ENCODE results near the gene CADPS2.
"Not testable (repeated sequence)": the region's sequence is repeated elsewhere in the genome, so short reads cannot be mapped to it uniquely, and the experiment has no call there.

CADPS2 gene

DNA sequence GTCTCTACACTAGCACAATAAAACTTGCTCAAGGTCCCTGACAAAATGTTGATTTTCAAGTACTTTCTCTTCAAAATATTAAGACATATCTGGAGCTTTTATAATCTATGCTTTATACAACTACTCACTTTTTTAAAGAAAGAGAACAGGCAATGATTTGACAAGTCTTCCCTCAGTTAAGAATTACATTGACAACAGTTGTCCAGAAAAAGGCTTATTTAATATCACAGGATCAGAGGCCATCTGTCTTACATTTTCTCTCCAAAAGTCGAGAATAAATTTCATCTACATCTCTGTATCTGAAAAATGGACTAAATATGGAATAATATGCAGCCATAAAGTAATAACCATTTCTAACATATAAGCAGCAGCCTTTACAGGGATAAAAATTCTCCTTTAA is 175.3 kb downstream of the CADPS2 start:
- DNase-seq (ENCODE audit: low read depth in 2 of 2): no peak

DNA sequence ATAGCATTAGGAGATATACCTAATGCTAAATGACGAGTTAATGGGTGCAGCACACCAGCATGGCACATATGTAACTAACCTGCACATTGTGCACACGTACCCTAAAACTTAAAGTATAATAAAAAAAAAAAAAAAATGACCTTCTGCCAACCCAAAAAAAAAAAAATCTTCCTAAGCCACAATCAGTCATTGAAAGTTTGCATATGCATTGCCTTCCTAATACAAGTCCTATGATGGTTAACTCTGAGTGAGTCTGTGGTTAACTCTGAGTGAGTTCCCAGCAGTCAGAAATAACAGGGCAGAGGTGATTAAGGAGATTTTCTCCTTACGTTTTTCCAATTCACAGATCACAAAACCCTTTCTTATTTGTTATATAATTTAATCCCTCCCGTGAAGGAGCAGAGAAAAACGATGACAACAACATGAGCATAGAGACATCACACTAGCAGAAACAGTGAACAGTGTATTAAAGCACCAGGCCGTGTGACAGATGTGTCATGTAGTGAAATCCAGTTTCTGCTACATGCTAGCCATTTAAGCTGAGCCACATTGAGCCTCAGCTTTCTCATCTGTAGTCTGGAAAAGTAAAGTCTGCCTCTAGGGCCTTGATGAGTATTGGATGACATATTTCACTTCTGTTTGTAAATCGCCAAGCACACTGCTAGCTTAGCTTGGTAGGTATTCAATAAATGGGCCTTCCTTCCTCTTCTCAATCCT is 176.2 kb downstream of the CADPS2 start:
- no peak for DNase-seq (ENCODE audit: low read depth in 2 of 2)

DNA sequence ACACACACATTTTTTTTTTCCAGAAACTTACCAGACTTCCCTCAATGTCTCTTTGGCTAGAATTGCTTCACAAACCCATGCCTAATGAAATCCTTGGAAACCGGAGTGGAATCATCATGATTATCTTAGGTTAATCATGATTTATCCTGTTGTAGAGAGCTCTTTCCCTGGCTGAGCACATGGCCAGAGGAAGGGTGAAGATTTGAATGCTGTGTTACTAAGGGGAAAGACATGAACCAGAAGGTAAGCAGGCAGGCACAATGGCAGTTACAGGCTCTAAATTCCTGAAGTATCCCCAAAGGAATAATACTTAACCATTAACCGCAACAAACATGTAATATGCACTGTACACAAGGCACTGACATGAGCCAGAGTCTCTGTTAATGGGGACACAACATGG is 179.4 kb downstream of the CADPS2 start:
- DNase-seq (ENCODE audit: low read depth in 2 of 2): no peak

DNA sequence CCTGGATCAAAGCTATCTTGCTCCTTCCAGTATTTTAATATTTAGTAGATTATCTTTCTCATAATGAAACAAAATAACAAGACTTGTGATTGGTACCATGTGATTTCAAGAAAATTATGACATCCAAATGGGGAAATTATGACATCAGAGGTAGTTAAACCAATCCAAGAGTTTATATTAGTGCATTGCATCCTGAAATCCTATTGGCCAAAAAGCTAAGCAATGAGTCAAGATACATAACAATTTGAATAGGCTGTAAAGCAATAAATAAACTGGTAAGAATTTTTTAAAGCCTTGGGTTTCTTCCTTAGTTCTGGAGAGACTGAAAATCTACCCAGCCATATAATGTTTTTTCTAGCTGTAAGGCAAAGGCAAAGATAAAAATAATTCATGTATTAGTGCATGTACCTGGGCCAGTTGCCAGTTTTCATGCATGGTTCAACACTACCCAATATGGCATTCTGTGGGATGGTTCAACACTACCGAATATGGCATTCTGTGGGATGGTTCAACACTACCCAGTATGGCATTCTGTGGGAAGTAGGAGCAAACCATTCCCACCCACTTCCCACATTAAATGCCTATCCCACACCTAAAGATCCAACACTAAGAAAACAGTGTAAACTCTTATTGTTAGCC is 183.3 kb downstream of the CADPS2 start, which contains the start of gene RNF148:
TSS of gene RNF148 (minus strand) at position 51 of the 639 bp plus-strand sequence. CDS start 172 bp downstream, outside the sequence.
- DNase-seq (ENCODE audit: low read depth in 2 of 2): no peak

DNA sequence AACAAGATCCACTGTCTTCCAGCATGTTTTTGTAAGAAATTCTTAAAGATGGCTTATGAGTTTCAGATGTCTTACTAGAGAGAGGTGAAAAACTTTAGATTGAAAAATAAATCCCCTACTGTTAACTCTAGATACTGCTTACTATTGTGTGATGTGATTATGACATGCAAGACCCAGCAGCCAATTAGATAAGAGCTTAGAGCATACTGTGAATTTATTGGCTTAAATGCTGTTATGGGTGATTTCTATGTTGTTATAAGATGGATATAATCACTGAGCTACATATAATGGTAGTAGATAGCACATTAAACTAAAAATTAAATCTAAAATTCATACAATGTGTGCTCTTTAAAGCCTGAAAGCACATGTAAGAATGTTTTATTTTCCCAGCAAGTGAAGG is 187.2 kb downstream of the CADPS2 start, which contains the start of gene RNF133:
TSS of gene RNF133 (minus strand) at position 101 of the 400 bp plus-strand sequence. CDS start 199 bp downstream, outside the sequence.
- DNase-seq (ENCODE audit: low read depth in 2 of 2): no peak

DNA sequence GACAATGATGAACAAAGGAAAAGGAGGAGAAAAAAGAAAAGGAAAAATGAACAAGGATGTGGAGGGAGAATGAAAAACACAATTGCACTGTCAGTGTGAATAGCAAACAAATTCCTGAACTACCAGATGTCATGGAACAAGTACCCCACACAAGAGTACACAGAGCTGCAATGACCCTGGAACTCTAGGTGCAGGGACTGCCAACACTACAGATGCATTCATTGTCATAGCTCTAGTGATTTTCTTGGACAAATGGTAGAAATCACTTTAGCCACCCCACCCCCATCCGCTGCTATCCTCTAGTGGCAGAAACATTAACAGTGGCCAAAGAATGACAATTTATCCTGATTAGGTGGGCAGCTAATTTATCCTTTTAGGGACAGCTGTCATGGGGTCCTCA is 190.4 kb downstream of the CADPS2 start:
- no peak for DNase-seq (ENCODE audit: low read depth in 2 of 2)

DNA sequence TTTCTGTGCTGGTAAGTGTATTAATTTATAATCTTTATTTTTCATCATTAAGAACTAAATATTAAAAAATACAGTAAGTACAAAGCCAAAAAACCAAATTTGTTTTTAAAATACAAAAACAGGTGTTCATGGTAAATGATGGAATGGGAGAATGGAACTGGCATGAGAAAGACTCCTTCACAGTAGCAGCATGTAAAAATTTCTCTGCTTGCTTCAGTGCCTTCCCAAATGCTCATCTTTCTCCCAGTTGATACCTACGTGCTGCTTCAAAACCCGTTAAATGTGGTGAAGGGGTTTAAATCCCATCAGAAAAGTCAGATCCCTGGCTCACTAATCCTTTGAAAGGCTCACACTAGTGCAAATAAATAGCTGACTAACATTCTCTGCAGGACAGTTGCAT is 191.6 kb downstream of the CADPS2 start:
- no peak for DNase-seq (ENCODE audit: low read depth in 2 of 2)

DNA sequence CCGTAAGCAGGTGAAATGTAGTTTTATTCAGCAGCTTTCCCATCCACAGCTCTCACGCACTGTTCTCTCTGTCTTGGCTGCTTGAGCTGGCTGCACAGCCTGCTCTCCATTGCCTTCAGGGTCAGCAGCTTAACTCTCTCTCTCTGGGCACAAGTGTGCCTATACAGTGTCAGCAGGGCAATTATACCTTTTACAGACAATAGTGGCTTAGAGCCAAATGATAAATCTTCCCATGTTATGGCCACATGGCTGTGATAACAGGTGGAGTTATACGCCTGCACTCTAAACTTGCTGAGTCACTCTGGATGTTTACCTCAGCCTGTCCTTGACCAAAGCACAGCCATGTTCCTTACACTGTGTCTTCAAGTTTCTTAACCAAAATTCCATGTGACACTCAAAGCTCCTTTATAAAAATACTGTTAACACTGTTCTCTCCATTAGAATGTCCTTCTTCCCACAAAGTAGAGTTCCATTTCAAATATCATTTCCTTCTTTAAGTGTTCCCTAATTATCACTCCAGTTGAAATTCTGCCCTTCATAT is 193.4 kb downstream of the CADPS2 start:
- no peak for DNase-seq (ENCODE audit: low read depth in 2 of 2)

DNA sequence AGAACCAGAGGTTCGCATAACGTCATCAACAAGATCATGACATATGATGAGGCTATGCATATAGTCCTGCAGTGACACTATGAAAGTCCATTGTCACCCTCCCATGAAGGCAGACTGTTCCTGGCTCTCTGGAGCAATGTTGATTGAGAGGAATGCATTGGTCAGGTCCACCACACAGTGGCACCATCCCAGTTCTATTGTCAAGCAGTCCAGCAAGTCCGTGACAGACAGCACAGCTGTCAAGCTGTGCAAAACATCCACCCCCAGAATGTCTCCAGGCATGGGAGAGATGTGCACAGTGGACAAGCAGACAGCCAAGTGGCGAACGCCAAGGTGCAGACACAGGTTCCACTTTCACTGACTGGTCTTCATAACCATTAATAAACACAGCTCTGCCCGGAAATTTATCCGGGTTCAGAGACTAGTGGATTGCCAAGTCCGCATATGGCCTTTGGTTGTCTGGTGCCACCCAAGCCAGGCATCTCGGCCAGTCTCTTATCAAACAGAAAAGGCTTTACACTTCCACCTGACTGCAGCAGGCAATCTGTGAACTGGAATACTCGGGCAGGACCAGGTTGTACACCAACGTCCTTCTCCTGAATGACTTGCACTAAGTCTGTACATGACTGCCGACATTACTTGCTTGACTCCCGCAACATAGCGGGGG is 194.6 kb downstream of the CADPS2 start:
- DNase-seq (ENCODE audit: low read depth in 2 of 2): no peak

DNA sequence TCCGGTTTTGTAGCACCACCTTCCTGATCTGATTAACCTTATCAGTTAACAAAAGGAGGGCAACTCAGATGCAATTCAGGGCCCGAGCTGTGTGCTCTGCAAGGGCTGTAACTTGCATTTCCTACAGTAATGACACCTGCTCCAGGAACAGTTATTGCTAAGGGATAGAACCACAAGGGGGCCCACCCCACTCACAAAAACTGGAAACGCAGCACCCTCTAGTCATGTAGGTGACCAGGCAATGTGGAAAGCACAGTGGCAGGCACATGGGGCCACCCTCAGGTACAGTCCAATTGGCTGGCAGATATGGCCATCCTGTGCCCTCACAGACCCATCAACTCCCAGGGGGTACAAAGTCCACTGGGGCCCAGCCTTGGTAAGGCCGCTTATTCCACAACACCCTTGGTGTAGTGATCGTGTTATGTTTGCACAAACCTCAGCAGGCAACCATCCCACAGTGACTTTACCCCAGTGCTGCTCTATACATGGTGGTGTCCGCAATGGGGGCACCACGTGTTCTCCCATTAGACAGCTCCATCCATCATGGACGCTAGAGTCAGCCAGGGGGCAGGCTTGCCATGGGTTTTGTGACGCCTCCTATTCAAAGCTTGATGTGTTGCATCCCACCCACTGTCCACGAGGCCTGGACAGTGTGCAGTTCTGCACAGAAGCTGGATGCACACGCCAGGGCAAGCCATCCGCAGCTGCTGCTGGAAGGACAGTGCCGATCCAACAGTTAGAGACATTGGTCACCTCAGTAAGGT is 196.7 kb downstream of the CADPS2 start:
- no peak for DNase-seq (ENCODE audit: low read depth in 2 of 2)

DNA sequence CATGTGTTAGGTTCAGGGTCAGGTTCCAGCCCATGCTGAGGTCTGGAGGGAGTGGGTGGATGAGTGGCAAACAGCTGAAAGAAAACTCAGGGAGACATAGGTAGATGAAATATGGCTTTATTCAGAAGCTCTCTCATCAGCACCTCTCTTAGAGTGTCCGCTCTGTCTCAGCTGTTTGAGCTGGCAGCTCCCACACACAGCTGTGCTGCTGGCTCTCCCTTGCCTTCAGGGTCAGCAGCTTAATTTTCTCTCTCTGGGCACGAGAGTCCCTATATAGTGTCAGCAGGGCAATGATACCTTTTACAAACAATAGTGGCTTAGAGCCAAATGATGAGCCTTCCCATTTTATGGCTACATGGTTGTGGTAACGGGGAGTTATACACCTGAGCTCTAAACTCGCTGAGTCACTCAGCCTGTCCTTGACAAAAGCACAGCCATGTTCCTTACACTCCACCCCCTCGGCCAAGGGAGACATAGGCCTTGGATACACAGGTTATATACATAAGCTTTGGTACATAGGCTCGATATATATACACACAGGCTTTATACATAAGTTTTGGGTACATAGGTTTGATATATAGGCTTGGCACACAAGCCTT is 197.8 kb downstream of the CADPS2 start:
- DNase-seq (ENCODE audit: low read depth in 2 of 2): no peak

DNA sequence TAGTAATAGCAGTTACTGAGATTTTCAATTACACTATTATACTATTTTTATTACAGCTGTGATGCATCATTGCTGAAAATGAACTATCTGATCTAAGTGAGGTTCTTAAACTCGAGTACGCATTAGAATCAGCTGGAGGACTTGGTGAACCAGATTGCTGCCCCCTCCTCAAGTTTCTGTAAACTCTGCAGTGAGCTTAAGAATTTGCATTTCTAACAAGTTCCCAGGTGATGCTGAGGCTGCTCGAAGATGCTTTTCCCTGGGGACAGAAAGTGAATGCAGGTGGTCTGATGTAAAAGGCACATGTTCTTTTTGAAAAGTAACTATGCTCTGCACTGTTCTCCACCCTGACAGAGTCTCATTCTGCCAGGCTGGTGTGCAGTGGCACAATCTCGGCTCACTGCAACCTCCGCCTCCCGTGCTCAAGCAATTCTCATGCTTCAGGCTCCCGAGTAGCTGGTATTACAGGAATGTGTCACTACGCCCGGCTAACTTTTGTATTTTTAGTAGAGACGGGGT is 199.8 kb downstream of the CADPS2 start:
- no peak for DNase-seq (ENCODE audit: low read depth in 2 of 2)

DNA sequence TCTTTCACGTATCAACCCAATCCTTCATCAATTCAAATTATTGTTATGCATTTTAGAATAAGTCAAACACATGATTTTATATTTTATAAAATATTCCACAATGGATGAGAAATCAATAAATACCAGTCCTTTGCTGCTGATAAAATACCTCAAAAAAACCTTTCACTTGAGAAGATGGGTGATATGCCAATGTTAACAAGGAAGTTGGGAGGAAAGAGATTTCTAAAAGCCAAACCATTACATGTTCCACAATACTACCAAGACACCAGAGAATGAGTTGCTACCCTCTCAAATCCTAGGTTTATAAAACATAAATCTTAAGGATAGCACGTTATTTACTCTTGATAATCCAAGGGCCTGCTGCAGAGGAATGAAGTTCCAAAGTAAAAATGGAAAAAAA is 201.8 kb downstream of the CADPS2 start:
- DNase-seq (ENCODE audit: low read depth in 2 of 2): no peak

DNA sequence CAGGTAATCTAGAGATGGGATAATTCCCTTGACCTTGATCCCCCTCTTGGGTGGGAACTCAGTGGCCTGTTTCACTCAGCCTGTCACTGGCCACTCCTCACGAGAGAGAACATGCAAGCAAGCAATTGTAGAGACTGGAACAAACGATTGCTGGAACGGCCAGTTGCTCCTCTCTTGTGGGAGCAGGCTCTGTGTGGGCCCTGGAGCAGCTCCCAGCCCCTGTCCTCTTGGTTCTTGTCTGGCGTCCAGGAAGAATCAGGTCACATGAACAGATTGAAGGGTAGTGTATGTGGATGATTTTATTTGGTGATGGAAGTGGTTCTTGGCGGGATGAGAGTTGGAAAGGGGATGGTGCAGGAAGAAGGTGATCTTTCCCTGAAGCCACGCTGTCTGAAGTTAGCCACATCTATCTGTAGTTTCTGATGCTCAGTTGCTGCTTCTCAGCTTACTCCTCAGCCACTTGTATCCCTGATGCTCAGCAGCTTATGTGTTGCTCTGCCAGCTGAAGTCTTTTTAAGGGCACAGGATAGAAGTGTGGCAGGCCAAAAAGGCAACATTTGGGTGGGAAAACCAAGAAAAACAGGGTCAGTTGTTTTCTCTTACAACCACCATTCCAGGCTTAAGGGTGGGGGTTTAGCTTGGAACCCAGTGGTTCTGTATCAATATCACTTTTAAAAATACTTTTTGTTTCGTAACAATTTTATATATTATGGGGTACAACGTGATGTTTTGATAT is 203.3 kb downstream of the CADPS2 start:
- DNase-seq (ENCODE audit: low read depth in 2 of 2): no peak

DNA sequence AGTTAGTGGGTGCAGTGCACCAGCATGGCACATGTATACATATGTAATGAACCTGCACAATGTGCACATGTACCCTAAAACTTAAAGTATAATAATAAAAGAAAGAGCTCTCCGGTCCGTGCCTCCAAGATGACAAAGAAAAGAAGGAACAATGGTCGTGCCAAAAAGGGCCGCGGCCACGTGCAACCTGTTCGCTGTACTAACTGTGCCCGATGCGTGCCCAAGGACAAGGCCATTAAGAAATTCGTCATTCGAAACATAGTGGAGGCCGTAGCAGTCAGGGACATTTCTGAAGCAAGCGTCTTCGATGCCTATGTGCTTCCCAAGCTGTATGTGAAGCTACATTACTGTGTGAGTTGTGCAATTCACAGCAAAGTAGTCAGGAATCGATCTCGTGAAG is 205.1 kb downstream of the CADPS2 start:
- DNase-seq (ENCODE audit: low read depth in 2 of 2): not testable (repeated sequence)

DNA sequence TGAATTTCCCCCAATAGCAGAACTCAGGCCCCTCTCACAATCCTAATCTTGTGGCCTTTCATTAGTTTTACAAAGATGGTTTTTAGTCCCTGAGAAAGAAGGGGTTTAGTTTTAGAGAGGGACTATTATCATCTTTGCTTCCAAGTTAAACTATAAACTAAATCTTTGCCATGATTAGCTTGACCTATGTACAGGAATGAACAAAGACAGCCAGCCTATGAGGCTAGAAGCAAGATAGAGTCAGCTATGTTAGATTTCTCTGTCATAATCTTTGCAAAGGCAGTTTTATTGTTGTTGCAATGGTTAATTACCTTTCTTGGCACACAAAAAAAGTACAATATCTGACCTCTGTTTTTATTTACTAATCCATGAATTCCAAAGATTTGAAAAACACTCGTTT is 206.4 kb downstream of the CADPS2 start:
- DNase-seq (ENCODE audit: low read depth in 2 of 2): no peak

DNA sequence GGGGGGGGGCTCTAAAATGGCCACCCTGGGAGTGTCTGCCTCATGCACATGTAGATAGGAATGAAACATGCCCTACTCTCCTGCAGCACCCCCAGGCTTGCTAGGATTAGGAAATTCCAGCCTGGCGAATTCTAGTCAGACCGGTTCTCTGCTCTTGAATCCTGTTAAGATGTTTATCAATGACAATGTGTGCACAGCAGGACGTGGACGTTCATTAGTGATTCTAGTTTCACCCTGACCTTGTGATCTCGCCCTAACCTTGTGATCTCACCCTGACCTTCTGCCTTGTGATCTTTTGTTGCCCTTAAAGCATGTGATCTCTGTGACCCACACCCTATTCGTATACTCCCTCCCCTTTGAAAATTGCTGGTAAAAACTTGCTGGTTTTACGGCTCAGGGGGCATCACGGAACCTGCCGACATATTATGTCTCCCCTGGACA is 207.0 kb downstream of the CADPS2 start:
- DNase-seq (ENCODE audit: low read depth in 2 of 2): not testable (repeated sequence)

DNA sequence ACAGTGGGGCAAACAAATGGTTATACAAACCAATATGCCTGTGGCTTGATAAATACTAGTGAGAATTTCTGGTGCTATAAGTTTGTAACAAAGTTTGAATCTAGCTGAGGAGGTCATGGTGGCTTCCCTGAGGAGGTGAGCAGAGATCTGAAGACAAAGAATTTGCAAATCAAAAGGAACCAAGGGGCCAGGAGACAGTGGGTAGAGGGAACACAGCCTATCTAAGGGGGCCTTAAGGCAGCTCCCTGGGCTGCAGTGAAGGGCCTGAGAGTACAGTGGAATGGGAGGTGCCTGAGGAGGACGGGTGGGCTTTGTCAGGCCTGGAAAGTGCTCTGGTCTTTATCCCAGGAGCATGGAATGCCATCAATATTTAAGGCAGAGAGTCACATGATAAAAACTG is 209.1 kb downstream of the CADPS2 start:
- DNase-seq (ENCODE audit: low read depth in 2 of 2): no peak

DNA sequence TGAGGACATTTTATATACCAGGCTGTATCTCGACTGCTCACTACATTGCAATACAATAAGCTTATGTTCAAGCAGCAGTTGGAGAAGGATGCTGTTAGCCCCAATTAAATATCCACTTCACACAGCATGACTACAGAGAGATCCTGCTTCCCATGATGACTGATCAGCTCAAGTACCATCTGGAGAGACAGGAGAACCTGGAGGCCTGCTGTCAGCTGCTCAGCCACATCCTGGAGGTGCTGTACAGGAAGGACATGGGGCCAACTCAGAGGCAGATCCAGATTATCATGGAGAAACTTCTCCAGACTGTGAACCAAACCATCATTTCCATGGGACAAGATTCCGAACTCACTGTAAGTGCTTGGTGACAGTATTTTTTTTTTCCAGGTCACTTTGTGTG is 209.8 kb downstream of the CADPS2 start:
- no peak for DNase-seq (ENCODE audit: low read depth in 2 of 2)

DNA sequence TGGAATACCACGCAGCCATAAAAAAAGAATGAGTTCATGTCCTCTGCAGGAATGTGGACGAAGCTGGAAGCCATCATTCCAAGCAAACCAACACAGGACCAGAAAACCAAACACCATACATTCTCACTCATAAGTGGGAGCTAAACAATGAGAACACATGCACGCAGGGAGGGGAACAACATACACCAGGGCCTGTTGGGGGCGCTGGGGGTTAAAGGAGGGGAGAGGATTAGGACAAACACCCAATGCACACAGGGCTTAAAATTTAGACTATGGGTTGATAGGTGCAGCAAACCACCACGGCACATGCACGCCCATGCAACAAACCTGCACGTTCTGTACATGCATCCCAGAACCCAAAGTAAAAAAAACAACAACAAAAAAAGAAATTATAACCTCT is 210.6 kb downstream of the CADPS2 start:
- DNase-seq (ENCODE audit: low read depth in 2 of 2): no peak

Measured in stimulated activated CD4-positive, alpha-beta T cell treated with anti-CD3 and anti-CD28 coated beads, Interleukin-4, amount 100 ng/mL, for 48 hours (primary cell).